CD4-positive, alpha-beta T cell treated with Interferon gamma for 1 hour (primary cell): ENCODE results near the gene ATP10A.

Experiments
- DNase-seq: peaks from one replicate; pipeline ENCODE4 v3.0.0-alpha.2; 2020

The ATP10A gene

DNA sequence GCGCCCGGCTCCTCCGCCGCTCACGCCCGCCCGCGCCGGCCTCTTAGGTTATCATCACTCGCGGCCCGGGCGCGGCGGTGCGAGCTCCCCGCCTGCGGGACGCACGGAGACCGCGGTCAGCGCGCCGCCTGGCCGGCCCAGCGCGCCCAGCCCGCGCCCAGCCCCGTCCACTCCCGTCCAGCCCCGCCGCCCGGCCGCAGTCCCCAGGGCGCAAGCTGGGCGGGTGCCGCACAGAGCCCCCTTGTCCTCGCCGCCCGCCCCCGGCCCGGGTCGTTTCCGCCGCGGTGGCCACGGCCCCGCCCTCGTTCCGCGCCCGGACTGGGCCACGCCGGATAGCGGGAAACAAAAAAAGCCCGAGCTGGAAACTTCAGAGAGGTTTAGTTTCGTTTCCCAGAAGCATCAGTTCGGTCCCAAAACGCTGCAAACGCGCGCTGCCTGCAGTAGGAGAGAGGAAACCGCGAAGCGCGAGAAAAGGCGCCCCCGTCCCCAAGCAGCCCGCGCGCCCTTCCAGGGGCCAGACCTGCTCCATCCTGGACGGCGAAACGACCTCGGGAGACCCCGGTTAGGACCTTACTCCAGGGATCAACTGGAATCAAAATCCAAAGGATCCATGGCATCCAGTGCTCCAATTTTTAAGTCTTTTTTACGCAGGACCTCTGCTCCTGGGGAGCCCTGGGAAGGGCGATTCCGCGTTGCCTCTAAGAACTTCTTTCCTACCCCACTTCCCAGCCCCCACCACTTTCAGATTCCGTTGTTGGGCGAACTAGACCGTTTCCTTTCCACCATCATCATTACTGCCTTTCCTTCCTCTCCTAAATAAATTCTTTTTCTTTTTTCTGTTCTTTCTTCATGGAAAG is at the start of gene ATP10A:
ATP10A (minus strand) TSS at position 217 of the 857 bp plus-strand sequence. CDS start 231 bp downstream, outside the sequence.
- DNase-seq = peak; percentile 27

GRCh38 chr15:25912035-25912434 is 48.9 kb upstream of the ATP10A start:
- DNase-seq = no peak

GRCh38 chr15:25910832-25911231 is 47.7 kb upstream of the ATP10A start:
- DNase-seq = no peak

GRCh38 chr15:25909806-25910205 is 46.7 kb upstream of the ATP10A start:
- DNase-seq = no peak

DNA sequence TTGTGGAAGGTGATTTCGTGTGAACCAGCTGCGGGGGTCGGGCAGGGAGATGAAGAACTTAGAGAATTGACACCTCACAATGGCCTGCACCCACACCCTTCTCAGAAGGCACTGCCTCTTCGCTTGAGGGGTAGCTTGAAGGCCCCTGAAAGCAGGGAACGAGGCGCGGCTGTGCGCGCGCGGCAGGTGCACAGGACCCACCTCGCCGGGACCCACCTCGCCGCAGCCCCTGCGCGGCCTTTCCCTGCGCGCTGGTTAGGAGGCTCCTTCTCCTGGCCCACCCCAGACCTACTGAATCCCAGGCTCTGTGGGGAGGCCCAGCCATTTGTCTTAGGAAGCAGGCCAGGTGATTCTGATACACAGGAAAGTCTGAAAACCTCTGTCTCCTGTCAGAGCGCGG is 46.2 kb upstream of the ATP10A start:
- no peak for DNase-seq

- no peak for DNase-seq
These were observed 42.0 kb upstream of the ATP10A start for GRCh38 chr15:25905140-25905539.

- DNase-seq = no peak
These were observed 40.0 kb upstream of the ATP10A start for GRCh38 chr15:25903024-25903581.

DNA sequence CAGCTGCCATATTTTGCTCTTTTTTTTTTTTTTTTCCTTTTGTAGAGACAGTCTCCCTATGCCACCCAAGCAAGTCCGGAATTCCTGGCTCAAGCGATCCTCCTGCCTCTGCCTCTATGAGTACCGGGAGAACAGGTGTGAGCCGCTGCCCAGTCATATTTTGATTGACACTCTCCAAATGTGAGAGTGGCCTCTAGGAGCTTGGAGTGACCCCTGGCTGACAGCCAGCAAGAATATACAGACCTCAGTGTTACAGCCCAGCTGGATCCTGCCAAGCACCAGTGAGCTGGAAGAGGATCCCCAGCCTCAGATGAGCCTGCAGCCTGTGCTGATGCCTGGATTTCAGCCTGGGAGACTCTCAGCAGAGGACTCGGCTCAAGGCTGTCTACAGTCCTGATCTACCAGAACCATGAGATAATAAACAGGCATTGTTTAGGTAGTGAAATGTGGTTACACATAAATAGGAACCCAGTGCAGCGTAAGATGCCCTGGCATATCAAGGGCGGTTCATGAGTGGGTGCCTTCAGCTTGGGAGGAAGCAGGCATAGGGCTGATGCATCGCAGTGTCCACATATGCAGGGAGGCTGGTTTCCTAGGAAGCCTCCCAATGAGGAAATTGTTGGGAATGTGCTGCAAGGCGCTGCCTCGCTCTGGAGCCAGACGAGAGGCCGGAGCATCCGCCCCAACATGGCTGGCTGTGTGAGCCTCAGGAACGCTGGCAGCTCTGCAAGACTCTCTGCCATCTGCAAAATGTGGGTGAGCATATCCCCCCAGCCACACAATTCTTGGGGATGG is 38.9 kb upstream of the ATP10A start:
- DNase-seq = no peak

- no peak for DNase-seq
These were observed 37.8 kb upstream of the ATP10A start for GRCh38 chr15:25900901-25901300.

- no peak for DNase-seq
These were observed 37.3 kb upstream of the ATP10A start for GRCh38 chr15:25900431-25900830.

GRCh38 chr15:25899870-25900269 is 36.7 kb upstream of the ATP10A start:
- DNase-seq = no peak

DNA sequence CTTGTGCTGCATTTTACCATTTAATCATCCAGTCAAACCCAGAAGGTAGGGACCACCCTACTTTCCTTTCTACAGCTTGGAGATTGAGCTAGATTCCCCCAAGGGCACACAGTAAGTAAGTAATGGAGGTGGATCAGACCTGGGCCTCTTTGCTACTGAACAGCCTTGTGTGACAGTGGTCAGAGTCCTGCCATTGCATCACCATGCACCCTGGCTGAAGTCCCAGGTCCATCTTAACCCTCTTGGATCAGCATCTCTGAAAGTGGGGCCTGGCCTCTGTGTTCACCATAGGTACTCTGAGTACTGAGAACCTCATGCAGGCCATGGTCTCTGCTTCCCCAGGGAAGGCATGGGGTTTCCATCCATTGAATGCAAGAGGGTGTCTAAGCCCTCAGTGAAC is 34.5 kb upstream of the ATP10A start:
- no peak for DNase-seq

DNA sequence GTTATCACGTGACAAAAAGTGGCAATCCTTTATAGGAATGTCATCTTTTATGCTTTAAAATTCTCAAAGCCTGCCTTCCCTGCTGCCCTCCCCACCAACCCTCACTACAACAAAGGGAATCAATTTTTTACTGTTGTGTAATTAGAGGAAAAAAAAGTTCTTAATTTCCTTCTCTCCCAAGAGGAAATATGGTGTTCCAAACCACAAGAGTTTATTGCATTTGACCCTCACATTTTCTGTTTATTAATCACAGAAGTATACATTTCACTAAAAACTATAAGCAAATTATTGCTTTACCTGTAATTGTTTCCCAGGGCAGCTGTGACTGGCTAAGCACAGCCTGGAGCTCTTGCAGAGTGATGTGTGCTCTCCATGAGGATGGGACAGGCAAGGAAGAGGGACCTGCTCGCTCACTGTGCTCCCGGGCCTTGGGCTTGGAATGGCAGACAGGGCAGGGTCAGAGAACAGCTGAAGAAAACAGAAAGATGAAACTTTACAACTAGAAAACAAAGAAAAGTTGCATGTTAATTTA is 31.3 kb upstream of the ATP10A start:
- no peak for DNase-seq

DNA sequence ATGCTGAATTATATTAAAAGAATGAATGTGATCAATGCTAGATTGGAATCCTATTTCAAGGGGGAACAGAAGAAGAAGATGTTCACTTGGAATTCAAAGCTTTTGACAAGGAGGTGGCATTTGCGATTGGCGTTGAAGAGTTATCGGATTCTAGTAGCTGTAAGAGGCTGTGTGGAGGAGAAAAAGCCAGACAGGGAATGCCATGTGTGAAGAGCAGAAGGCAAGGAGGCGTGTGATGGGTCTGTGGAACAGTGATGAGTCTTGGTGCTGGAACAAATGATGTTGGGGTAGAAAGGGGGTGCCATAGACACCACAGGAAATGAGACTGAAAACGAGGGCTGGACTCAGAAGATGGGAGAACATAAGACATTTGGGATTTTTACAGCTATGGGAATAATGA is 30.5 kb upstream of the ATP10A start:
- no peak for DNase-seq

DNA sequence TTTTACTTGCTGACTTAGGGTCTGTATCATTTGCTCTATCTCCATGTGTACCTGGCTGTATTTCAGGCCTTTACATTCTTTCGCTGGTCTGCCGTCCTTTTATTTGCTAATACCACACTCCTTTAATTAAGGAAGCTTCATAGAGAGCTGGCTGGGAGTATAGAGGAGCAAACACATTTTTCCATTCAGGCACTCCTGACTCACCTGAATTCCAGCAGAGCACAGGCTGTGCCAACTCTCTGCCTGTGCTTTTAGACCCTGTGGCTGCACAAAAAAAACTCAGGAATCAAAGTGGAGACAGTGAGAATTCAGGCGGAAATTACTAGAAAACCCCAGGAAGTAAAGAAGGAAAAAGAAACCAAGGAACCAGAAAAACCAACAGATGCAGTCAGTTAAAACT is 29.0 kb upstream of the ATP10A start:
- DNase-seq = no peak

- DNase-seq = no peak
These were observed 28.0 kb upstream of the ATP10A start for GRCh38 chr15:25891081-25891480.

DNA sequence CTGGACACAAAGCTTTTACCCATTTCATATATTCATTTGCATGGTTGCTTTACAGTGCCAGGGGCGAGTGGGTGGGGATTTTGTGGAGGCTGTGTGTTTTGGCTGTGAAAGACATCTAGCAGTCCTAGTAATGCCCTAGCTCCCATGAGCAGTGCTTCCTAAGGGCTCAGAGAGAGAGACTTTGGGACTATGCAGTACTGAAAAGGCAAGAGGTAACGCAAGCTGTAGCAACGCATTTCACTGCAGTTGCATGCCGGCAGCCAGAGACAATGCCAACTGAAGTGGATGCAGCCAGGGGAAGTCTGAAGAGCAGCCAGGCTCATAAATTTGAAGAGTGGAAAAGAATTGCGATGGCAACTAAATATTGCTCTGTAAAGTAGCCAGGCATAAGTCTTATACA is 27.4 kb upstream of the ATP10A start:
- no peak for DNase-seq

DNA sequence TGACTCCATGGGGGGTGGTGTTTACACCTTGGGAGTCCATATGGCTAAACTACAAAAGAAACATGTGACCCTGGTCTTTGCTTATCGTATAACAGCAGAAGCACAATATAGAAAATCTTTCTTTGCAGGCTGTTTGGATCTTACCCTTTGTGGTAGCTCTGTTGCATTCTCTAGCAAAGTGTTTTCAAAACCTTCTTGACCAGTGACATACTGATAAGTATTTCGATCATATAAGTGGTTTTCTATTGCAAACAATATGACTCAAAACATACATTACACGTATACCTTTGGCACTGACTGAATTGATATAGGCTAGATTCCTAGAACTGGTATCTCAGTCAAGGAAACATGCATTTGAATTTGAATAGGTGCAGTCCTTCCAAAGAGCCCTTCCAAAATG is 24.7 kb upstream of the ATP10A start:
- no peak for DNase-seq

DNA sequence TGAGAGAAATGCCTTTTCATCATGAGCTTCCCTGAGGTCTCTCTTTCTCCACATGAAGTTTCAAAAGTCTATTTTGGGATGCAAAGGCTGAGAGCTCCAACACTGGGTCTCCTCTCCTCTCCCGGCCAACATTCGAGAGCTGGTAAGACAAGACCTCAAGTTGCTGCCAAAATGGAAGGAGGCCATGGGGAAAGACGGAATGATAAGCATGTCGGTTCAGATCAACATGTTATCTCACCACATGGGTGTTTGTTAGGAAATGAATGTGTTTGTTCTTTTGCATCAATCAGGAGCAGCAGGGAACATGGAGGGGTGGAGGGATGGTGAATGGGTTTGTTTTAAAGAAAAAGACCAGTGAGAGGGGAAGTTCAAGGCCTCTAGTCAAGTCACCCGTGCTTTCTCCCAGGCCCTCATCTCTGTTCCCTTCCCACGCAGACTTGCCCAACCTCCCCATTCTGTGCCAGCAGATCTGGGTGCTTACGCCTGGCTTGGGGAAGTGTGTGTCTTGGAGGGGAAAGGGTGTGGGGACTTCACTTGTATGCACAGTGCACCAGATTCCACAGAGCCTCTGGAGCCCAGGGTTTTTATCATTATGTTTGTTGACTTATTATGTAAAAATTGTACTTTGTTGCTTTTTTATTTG is 23.5 kb upstream of the ATP10A start:
- no peak for DNase-seq

DNA sequence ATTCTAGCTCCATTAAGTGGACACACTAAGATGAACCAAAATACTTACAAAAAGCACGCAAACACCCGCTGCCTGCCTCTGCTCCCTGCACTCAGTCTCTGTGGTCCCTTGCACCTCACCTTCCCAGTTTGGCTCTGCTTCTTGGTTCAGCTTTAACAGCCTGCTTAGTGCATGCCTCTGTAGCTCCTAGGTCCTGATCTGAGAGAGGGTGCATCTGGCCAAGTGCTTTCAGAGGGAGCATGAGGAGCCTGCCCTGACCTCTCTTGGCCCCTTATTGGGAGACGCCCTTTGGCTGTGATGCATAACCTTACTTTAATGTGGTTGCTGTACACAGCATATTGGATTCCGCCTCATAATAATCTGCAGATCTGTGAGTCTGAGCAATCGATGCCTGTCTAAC is 21.2 kb upstream of the ATP10A start:
- DNase-seq = no peak

- no peak for DNase-seq
These were observed 20.5 kb upstream of the ATP10A start for GRCh38 chr15:25883463-25884259.

GRCh38 chr15:25882466-25882865 is 19.3 kb upstream of the ATP10A start:
- DNase-seq = no peak
